Measurements from ENCODE around the gene MYO9A. TPM values are rescaled to one million over a fixed set of nuclear protein-coding genes. Genes with fewer than 3 reads are reported as not detected.

Gene MYO9A
- total and polyA plus RNA-seq, 3 donors from 2014 or later = 68.9 to 126 (median 103) TPM

- Histone ChIP-seq H3K27me3 (no peaks in the 10 kb centered on the region), H3K27ac (no peak overlapping the region), H3K36me3 (ENCODE audit: low read depth, missing control alignments) (no peaks in the 10 kb centered on the region), H3K4me1 (no peaks in the 10 kb centered on the region), H3K4me3 (no peak overlapping the region), H3K9me3 (no peaks in the 10 kb centered on the region)
- TF ChIP-seq CTCF (IDR thresholded peaks at IDR 0.05) = no peak
- no peak for TF ChIP-seq POLR2A (IDR thresholded peaks at IDR 0.05)
- intact Hi-C loops (cut with DNase I; ENCODE audit: low total_unique reads) = no loop called here
- no peak for DNase-seq
- 91 to 97% methylated on average over 8 to 9 of the region's 9 CpGs for WGBS, 2 donors
These were observed 30.9 kb downstream of the MYO9A start for GRCh38 chr15:72086920-72087648.

GRCh38 chr15:72086010-72086697, 31.8 kb downstream of the MYO9A start:
- Histone ChIP-seq H3K36me3 (ENCODE audit: low read depth, missing control alignments) (no peaks in the 10 kb centered on the region), H3K4me3 (no peak overlapping the region), H3K4me1 (no peaks in the 10 kb centered on the region), H3K27ac (no peak overlapping the region), H3K27me3 (no peaks in the 10 kb centered on the region), H3K9me3 (no peaks in the 10 kb centered on the region)
- 95 to 97% methylated on average over 10 to 11 of the region's 11 CpGs for WGBS, 2 donors
- no peak for DNase-seq
- intact Hi-C loops (cut with DNase I; ENCODE audit: low total_unique reads) = no loop called here
- no peak for TF ChIP-seq POLR2A (IDR thresholded peaks at IDR 0.05)
- TF ChIP-seq CTCF (IDR thresholded peaks at IDR 0.05) = no peak

- Histone ChIP-seq H3K36me3 (ENCODE audit: low read depth, missing control alignments) (no peaks in the 10 kb centered on the region), H3K9me3 (no peaks in the 10 kb centered on the region), H3K27ac (no peak overlapping the region), H3K4me1 (no peaks in the 10 kb centered on the region), H3K4me3 (no peak overlapping the region), H3K27me3 (no peaks in the 10 kb centered on the region)
- WGBS, 2 donors = 94 to 100% methylated on average over 1 of the region's 1 CpG
- no peak for DNase-seq
- intact Hi-C loops (cut with DNase I; ENCODE audit: low total_unique reads) = no loop called here
- no peak for TF ChIP-seq CTCF (IDR thresholded peaks at IDR 0.05)
- TF ChIP-seq POLR2A (IDR thresholded peaks at IDR 0.05) = no peak
These were observed 35.8 kb downstream of the MYO9A start for GRCh38 chr15:72082176-72082575.

- Histone ChIP-seq H3K36me3 (ENCODE audit: low read depth, missing control alignments) (no peaks in the 10 kb centered on the region), H3K9me3 (no peaks in the 10 kb centered on the region), H3K4me3 (no peak overlapping the region), H3K27me3 (no peaks in the 10 kb centered on the region), H3K27ac (no peak overlapping the region), H3K4me1 (no peaks in the 10 kb centered on the region)
- TF ChIP-seq CTCF (IDR thresholded peaks at IDR 0.05) = no peak
- no peak for TF ChIP-seq POLR2A (IDR thresholded peaks at IDR 0.05)
- no peak for DNase-seq
- intact Hi-C loops (cut with DNase I; ENCODE audit: low total_unique reads) = no loop called here
- 87 to 93% methylated on average over 6 of the region's 6 CpGs for WGBS, 2 donors
These were observed 39.1 kb downstream of the MYO9A start for GRCh38 chr15:72078887-72079286.
